GM23248 (cell line): ENCODE measurements around the gene PRKCA.

ENCODE experiments used
- EZH2 ChIP-seq: fragments of 200-600 bp; sonication (generic); IDR thresholded peaks from 2 replicates; pipeline ENCODE4 v1.6.1; 2018; ENCODE audit warnings: antibody characterized with exemption, mild to moderate bottlenecking; ENCODE audit not compliant: insufficient read depth, poor library complexity, severe bottlenecking
- EZH2phosphoT487 ChIP-seq: fragments of 200-600 bp; sonication (generic); IDR thresholded peaks from 2 replicates; pipeline ENCODE4 v1.6.1; 2018; ENCODE audit warnings: antibody characterized with exemption, moderate library complexity, mild to moderate bottlenecking, low read depth; ENCODE audit not compliant: insufficient read depth

DNA sequence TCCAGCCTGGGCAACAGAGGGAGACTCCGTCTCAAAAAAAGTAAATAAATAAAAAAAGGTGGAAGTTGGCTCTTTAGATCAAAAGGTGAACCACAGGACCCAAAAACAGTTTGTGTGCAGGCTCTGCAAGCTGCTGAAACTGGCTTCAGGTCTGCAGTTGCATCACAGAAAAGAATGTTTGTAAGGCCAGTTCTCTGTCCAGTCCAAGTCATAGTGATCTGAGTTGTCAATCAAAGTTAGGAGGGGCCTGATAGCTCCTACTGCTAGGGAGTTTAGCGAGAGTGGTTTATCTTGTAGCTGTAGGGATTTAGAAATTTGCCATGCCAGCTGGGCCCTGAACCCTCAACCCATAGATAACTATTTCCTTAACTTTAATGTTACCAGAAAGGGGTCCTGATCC, 431.3 kb downstream of the PRKCA start:
- TF ChIP-seq EZH2 (no peak), EZH2phosphoT487 (no peak)
